CD4-positive, alpha-beta T cell treated with Interleukin-15 for 4 hours (primary cell): ENCODE measurements around the gene NHSL2.

ENCODE experiments used
- DNase-seq: peaks from one replicate; pipeline ENCODE4 v3.0.0-alpha.2; 2020; ENCODE audit warnings: low spot score

NHSL2 gene

DNA sequence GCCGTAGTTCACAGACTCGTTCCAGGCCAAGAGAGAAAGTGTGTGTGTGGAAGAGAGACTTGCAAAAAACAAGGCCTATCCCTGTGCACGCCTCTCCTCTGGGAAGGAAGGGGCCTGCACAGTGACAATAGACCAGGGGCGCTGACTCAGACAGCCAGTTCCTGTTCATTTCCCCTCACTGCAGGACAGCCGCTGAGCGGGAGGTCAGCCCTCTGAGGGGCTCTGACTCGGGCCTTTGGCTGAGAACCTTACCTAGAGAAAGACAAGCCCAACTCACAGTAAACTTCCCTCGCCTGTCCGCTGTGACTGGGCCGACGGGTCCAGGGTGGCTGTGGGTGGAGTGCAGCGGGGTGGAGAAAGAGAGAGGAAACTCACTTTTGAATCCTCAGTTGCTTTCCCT, 169.0 kb downstream of the NHSL2 start:
- DNase-seq = no peak

- DNase-seq = no peak
Measured at GRCh38 chrX:72080150-72080549, 169.5 kb downstream of the NHSL2 start.

- no peak for DNase-seq
Measured at GRCh38 chrX:72080800-72081199, 170.2 kb downstream of the NHSL2 start.

DNA sequence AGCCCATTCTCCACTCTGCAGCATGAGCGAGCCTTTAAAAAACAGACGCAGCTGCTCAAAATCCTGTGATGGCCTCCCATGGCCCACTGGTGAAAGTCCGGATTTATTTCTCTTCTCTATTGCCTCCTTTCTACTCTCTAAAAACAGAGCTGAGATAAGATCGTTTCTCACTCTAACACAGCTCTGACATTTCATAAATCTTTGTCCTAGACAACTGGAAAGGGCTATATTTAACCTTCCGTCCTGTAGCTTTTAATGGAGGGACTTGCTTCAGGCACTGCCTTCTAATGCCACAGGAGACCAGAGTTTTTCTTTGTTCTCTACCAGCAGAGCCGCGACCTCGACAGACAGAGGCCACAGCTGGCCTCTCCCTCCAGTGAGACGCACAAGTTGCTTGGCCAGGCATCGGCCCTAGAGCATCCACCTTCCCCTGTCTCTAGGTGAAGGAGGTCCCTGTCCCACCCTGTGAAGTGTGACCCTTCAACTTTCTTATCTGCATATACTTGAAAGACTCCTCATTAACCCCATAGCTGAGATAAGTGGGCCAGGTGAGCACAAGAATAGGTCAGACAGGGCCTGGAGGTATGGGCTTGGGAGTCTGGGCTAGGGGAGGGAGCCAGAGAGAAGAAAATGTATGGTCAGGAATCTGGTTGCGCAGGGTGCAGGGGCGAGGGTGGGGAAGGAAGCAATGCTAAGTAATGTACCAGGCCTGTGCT, 171.1 kb downstream of the NHSL2 start:
- no peak for DNase-seq

DNA sequence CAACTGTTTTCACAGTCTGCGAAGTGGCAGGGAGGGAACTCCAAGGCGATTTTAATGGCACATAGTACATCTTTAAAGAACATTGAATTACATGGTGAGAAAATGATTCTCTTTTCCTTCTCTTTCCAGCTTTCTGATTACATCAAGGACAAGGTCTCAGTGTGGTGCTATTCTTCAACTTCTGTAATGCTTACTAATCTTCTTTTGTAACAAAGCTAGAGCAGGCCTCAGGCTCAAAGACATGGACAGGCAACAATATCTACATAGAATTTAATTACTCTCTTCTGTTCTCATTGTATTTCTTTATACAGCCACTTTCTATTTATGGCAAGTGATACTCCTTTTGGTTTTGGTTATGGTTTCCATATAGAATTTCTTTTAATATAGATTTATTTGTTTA, 172.6 kb downstream of the NHSL2 start:
- no peak for DNase-seq

DNA sequence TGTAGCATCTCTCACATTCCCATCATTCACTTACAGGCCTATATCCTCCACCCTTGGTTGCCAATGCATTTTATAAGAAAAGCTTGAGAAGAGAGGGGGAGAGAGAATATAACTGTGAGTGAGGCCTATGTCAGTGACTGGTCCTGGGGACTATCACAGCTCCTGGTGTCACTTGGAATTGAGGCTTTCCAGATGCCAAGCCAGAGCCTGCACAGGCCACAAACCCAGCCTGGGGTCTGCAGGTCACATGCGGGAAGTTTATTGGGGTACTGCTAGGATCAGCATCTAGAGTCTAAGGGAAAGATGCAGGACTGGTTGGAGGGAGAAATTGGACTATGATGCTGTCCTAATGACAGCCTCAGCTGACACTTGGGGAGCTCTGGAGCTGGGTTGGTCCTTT, 173.5 kb downstream of the NHSL2 start:
- DNase-seq = no peak

- DNase-seq = no peak
Measured at GRCh38 chrX:72086995-72087394, 176.3 kb downstream of the NHSL2 start.

- no peak for DNase-seq
Measured at GRCh38 chrX:72088761-72089160, 178.1 kb downstream of the NHSL2 start.

DNA sequence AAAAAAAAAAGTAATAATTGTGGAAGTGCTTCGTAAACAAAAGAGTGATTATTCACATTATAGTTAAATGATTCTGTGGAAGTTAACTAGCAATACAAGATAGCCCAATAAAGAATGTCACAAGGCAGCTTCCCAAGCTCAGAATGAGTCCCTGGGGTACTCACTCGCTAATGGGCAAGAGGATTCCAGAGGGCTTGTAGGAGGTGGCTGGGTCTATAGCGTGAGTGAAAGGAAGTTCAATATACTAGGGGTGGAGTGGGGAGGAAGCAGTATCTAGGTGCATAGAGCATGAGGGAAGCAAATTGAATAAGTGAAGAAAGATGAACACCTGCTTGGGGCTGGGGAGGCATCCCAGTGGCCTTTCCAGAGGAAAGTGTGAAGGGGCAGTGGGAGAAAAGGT, 178.6 kb downstream of the NHSL2 start:
- no peak for DNase-seq

- peak; percentile 85 for DNase-seq
Measured at GRCh38 chrX:72094894-72095293, 184.2 kb downstream of the NHSL2 start.

DNA sequence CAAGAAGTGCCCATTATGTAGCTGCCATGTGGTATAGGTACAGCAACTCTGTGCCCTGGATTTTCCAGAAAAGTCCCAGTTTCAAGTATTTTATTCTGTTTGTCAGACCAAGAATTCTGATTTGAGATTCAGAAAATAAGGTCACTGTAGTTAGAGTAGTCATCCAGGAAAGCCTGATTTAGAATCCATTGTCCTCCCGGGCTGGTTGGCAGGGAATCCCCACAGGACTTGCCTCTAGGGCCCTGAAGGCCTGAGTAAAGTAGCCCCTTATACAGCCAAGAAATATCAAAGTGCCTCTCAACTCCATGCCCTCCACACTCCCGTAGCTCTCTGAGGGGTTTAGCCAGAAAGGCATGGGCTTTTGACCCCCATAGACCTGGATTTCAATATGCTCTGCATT, 184.7 kb downstream of the NHSL2 start:
- no peak for DNase-seq

DNA sequence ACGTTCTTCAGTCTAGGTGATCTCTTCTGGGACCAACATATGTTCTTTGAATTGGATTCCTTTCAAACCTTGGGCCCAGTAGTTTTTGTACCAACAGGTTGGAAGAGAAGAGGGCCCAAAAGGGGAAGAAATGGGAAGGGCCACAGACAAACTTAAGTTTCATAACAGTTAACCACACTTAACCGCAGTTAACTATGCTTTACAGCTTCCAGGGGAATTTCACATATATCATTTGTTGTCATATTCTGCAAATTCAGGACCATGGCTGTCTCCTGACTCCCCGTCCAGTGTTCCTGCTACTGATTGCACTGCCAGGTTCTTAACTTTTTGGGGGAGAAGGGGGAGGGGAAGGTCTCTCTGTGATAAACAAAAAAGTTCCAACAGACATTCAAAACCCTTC, 186.5 kb downstream of the NHSL2 start:
- no peak for DNase-seq

DNA sequence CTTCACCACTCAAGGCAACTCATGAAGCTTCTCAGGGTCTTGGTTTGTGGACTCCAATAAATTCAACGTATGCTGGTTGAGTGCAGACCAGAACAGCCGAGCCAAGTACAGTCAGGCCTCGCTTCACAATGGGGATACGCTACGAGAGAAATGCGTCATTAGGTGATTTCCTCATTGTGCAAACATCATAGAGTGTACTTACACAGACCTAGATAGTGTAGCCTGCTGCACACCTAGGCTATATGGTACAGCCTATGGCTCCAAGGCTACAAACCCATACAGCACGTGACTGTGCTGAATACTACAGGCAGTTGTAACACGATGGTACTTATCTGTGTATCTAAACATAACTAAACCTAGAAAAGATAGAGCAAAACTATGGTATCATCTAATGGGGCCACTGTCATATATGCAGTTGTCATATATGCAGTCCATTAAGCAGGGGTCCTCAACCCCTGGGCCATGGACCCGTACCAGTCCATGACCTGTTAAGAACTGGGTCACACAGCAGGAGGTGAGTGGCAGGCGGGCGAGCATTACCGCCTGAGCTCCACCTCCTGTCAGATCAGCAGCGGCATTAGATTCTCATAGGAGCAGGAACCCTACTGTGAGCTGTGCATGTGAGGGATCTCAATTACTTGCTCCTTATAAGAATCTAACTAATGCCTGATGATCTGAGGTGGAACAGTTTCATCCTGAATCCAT, 189.6 kb downstream of the NHSL2 start:
- DNase-seq = peak; percentile 53

- peak; percentile 83 for DNase-seq
Measured at GRCh38 chrX:72100824-72101351, 190.2 kb downstream of the NHSL2 start.

GRCh38 chrX:72101597-72102037, 191.0 kb downstream of the NHSL2 start:
- DNase-seq = no peak

GRCh38 chrX:72102126-72102525, 191.5 kb downstream of the NHSL2 start:
- DNase-seq = no peak

- DNase-seq = no peak
Measured at GRCh38 chrX:72102760-72103159, 192.1 kb downstream of the NHSL2 start.

DNA sequence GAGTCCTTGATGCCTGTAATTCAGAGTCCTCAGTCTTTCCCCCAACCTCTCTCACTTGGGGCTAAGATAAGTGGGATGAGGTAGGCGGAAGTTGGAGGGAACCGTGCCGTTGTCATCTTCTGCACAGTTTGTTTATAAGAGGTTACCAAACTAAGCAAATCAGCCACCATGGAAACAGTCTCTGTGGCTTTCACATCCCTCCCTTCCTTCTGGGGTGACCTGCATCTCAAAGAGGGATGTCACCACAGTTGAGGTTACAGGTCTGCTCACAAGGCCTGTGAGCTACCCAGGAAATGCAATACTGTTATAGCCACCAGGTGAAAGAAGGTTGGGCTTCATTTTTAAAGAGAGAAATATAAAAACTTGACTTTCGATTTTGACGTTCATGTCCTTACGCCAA, 194.8 kb downstream of the NHSL2 start:
- DNase-seq = peak; percentile 85

DNA sequence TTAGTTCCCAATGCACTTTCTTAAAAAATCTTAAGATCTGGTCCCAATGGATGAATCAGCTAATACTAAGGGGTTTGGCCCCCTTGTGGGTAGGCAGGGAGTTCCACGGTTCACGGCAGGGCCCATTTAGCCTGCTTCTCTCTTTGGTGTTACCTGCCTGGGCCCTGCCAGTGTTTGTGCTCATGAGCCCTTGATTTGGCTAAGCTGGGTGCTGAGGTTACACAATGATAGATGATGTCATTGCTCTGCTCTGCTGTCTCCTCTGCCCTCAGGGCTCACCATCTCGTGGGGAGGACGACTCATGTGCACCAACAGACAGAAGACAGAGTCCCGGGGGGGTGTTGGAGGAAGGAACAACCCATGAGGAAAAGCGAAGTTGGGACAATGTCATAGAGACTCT, 196.7 kb downstream of the NHSL2 start:
- peak; percentile 68 for DNase-seq

DNA sequence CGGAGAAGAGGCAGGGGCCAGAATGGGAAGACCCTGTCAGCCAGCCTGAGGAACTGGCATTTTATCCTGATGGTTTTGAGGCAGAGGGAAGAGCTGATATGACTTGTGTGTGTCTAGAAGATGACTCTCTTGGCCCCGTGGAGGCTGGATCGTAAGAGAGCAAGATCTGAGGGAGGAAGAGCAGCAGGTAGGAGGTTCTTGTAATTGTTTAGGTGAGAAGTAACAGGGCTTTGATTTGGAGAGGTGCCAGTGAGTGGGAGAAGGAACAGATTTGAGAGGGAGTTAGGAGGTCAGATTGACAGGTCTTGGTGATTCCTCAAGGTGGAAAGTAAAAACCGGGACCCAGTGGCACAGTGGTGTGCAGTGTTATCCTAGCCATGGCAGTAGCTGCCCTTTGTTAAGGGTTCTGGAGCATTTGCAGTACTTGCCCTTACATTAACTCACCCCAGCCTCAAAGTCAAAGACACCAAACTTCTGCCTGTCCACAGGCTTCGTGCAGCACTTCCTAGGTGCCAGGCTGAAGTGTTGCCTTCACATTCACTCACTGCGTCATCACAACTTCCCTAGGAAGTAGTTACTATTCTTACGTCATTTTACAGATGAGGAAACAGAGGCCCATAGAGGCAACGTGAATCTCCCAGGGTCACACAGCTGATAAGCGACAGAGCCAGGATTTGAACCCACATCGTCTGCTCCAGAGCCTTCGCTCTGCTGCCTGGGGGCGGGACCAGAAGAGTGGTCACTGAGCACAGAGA, 197.4 kb downstream of the NHSL2 start:
- DNase-seq = no peak

DNA sequence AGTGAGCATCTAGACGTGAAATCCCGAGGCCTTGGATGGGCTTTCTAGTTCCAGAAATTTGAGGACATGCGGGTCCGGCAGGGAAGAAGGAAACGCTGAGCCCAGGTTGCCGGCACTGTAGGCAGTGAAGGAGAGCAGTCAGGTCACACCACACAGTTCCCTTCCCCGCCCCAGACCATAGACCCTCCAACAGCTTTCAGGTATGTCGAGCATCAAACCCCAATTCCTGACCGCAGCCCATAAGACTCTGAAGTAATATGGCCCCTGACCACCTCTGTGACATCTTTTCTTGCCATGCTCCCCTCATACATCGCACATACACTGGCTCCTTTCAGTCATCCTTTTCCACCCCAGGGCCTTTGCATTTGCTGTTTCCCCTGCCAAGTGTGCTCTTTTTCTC, 198.0 kb downstream of the NHSL2 start:
- no peak for DNase-seq

DNA sequence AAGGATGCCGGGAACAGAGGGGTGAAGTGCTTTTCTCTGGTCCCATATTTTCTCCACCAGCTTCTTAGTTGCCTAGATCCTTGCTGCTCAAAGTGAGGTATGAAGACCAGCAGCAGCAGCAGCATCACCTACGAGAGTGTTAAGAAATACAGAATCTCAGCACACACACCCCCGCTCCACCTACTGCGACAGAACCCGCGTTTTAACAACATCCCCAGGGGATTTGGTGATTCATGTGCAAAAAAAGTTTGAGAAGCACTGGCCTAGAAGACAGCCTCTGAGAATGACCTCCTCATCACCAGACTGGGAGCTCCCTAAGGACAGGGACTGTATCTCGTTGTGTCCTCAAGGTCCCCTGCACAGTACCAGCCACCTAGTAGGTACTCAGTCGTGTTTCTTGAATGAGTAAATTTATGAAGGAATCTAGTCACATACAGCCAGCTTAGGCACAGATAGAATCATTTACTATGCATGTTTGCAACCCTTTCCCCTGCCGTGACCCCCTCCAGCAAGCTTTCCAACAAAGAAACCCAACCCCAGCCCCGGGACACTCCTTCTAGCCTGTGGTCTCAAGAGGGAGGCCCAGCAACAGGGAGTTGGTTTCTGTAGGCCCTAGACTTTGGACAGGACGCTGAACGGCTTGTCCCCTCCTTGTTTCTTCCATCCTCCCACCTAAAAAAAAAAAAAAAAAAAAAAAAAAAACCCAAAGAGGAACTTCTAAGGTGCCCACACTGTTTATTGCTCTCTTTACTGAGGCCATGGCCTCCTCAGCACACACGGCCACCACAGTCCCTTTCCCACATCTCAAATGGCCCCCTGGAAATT, 199.6 kb downstream of the NHSL2 start:
- no peak for DNase-seq
